A549 (cell line): ENCODE measurements around the gene BCR.

Source experiments
- CEBPB ChIP-seq, 2 experiments: fragments of >200 bp in 1 of 2; sonication (Bioruptor Twin) in 1 of 2; formaldehyde crosslinking in 1 of 2; IDR thresholded peaks; 2 replicates each; pipeline ENCODE4 v1.6.1; 2012 to 2016
- CHD4 ChIP-seq: fragments of 200-600 bp; sonication (generic); IDR thresholded peaks from 2 replicates; pipeline ENCODE4 v1.6.1; 2016; ENCODE audit warnings: antibody characterized with exemption, mild to moderate bottlenecking, borderline replicate concordance
- EP300 ChIP-seq, 2 experiments: fragments of >200 bp; sonication (Bioruptor Twin); formaldehyde crosslinking; IDR thresholded peaks; 2 replicates in 1 of 2; 3 replicates in 1 of 2; pipeline ENCODE4 v1.6.1; 2016 to 2017
- ZSCAN20 ChIP-seq: fragments of 250-450 bp; sonication (Bioruptor Pico); IDR thresholded peaks from 2 replicates; pipeline ENCODE4 v1.8.0; 2022; ENCODE audit warnings: mild to moderate bottlenecking, moderate library complexity
- TF ChIP-seq, protein P1 (sequence below): fragments of >200 bp; sonication (Bioruptor Twin); formaldehyde crosslinking; IDR thresholded peaks from 3 replicates; pipeline ENCODE4 v1.5.1; 2016

DNA sequence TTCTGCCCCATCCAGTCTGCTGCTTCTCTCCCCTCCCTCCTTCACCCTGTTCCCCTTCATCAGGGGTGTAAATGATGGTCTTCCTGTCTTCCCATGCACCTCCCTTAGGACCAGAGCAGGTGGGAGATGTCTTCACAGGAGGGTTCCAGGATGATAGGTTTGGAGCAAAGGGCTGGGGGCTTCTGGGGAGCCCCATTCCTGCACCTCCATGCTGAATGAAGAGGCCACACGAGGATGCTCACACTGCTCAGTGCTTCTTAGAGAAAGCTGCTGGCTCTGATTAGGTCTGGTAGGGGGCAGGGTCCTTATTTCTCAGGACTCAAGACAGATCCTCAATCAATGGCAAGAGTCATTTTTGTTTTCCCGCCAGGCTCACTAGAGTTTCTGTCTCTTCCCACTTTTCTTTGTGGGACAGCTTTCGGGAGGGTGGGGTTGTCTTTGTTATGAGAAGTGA, 41.1 kb downstream of the BCR start:
- TF ChIP-seq, protein P1, sequence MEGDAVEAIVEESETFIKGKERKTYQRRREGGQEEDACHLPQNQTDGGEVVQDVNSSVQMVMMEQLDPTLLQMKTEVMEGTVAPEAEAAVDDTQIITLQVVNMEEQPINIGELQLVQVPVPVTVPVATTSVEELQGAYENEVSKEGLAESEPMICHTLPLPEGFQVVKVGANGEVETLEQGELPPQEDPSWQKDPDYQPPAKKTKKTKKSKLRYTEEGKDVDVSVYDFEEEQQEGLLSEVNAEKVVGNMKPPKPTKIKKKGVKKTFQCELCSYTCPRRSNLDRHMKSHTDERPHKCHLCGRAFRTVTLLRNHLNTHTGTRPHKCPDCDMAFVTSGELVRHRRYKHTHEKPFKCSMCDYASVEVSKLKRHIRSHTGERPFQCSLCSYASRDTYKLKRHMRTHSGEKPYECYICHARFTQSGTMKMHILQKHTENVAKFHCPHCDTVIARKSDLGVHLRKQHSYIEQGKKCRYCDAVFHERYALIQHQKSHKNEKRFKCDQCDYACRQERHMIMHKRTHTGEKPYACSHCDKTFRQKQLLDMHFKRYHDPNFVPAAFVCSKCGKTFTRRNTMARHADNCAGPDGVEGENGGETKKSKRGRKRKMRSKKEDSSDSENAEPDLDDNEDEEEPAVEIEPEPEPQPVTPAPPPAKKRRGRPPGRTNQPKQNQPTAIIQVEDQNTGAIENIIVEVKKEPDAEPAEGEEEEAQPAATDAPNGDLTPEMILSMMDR: no peak
- no peak for TF ChIP-seq ZSCAN20 (CRISPR knock-in tag)
- no peak for TF ChIP-seq CHD4
- TF ChIP-seq EP300 (IDR thresholded peaks at IDR 0.05): no peak
- TF ChIP-seq CEBPB (IDR thresholded peaks at IDR 0.05): no peak
